HG03095 (cell line): ENCODE results near the gene ABHD17A.

Experiments used
- ATAC-seq: cut with Tn5 transposase; IDR thresholded peaks from one replicate; pipeline ENCODE4 v1.9.1; 2021; ENCODE audit warnings: moderate library complexity; ENCODE audit not compliant: unreplicated experiment

Gene ABHD17A

GRCh38 chr19:1854542-1855039, 30.7 kb downstream of the ABHD17A start:
- ATAC-seq: no peak

GRCh38 chr19:1854039-1854541, 31.2 kb downstream of the ABHD17A start:
- no peak for ATAC-seq

GRCh38 chr19:1853295-1854038, 31.8 kb downstream of the ABHD17A start:
- ATAC-seq: no peak

GRCh38 chr19:1852581-1853128, 32.6 kb downstream of the ABHD17A start:
- ATAC-seq: no peak

GRCh38 chr19:1851654-1852580, 33.4 kb downstream of the ABHD17A start:
- no peak for ATAC-seq

- no peak for ATAC-seq
These were observed 34.3 kb downstream of the ABHD17A start for GRCh38 chr19:1850809-1851653.

GRCh38 chr19:1849886-1850398, 35.4 kb downstream of the ABHD17A start:
- ATAC-seq: no peak

- no peak for ATAC-seq
These were observed 36.2 kb downstream of the ABHD17A start for GRCh38 chr19:1849132-1849474.

- peak; percentile 49 for ATAC-seq
These were observed 36.7 kb downstream of the ABHD17A start, which contains the start of gene REXO1 for GRCh38 chr19:1848399-1849131. Gene REXO1 (minus strand): TSS chr19:1848483. CDS start chr19:1848358, 125 bp downstream.

- ATAC-seq: peak; percentile 17
These were observed 37.5 kb downstream of the ABHD17A start for GRCh38 chr19:1847684-1848398.

GRCh38 chr19:1847348-1847683, 38.0 kb downstream of the ABHD17A start:
- ATAC-seq: no peak

- no peak for ATAC-seq
These were observed 38.6 kb downstream of the ABHD17A start for GRCh38 chr19:1846517-1847204.

GRCh38 chr19:1845642-1846041, 39.7 kb downstream of the ABHD17A start:
- no peak for ATAC-seq

GRCh38 chr19:1845125-1845515, 40.2 kb downstream of the ABHD17A start:
- no peak for ATAC-seq

- no peak for ATAC-seq
These were observed 40.7 kb downstream of the ABHD17A start for GRCh38 chr19:1844513-1845124.

- ATAC-seq: no peak
These were observed 41.5 kb downstream of the ABHD17A start for GRCh38 chr19:1843646-1844394.

GRCh38 chr19:1843116-1843515, 42.2 kb downstream of the ABHD17A start:
- ATAC-seq: no peak
